Ammon's horn (tissue), 1 donor: ENCODE data around the gene COMMD1.
"Not testable (repeated sequence)": the region's sequence is repeated elsewhere in the genome, so short reads cannot be mapped to it uniquely, and the experiment has no call there.

ENCODE experiments used
- DNase-seq: peaks from one replicate; pipeline ENCODE4 v3.0.0-alpha.2; 2016; ENCODE audit warnings: low spot score

The COMMD1 gene

GRCh38 chr2:61966087-61966727 lies 60.7 kb downstream of the COMMD1 start:
- no peak for DNase-seq

DNA sequence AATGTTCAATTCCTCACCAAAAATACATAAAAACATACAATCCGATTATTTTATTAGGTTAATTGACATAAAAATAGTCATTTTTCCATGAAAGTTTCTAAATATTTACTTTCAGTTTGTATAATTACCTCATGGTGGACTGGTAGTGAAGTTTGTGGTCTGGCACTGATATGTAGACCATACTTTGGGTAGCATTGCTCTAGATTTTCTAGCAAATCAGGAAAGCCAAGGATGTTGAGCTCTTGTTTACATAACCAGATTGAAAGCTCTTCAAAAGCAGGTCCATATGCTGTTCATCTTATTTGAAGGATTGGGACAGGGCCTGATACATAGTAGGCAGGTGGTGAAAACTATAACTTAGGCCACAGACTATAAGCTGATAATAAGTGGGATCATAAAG lies 61.8 kb downstream of the COMMD1 start:
- no peak for DNase-seq

DNA sequence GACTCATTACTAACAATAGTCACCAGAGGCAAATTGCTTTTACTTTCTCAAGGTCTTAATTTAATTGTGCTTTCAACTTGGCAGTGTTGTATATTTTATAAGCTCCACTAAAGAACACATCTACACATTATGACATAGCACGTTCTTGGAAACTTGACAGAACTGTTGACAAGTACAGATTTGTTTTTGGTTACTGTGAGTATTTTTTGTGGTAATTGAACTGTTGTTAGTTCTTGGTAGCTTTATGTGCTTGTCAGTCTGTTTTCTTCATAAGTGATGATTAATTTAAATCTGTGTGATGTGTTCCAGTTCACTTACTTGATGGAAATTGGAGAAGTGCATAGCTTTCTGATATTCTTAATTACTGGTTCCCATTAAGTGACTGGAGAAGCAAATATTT lies 63.9 kb downstream of the COMMD1 start:
- no peak for DNase-seq

DNA sequence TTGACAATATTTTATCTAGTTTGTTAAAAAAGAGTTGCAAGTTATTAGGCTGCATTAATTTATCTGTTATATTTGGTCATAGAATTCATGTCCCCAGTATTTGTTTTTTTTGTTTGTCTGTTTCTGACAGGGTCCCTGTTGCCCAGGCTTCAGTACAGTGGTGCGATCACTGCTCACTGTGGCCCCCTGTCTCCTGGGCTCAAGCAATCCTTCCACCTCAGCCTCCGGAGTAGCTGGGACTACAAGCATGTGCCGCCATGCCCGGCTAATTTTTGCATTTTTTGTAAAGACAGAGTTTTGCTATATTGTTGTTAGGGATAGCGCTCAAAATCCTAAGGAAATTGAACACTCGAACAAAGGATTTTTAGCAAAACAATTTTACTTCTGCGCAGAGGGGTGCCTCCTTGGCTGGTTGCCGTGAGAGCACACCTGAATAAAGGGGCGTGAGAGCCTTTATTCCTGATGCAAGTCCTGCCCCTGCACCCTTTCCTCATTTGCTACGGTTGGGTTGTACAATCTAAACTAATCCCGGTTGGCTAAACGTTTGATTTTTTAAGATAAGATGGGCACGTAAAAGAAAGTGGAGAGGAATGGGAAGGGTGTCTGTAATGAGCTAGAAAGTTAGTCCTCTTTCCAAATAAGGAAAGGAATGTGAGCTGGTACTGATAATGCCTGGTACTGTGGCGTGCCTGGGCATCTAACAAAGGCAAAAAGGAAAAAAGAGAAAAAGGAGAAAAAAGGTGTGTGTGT lies 65.5 kb downstream of the COMMD1 start:
- DNase-seq = no peak

- peak; percentile 80 for DNase-seq
Measured at GRCh38 chr2:61978522-61978921, 73.0 kb downstream of the COMMD1 start.

GRCh38 chr2:61980758-61981157 lies 75.3 kb downstream of the COMMD1 start:
- DNase-seq = no peak

- no peak for DNase-seq
Measured at GRCh38 chr2:61984682-61985081, 79.2 kb downstream of the COMMD1 start.

DNA sequence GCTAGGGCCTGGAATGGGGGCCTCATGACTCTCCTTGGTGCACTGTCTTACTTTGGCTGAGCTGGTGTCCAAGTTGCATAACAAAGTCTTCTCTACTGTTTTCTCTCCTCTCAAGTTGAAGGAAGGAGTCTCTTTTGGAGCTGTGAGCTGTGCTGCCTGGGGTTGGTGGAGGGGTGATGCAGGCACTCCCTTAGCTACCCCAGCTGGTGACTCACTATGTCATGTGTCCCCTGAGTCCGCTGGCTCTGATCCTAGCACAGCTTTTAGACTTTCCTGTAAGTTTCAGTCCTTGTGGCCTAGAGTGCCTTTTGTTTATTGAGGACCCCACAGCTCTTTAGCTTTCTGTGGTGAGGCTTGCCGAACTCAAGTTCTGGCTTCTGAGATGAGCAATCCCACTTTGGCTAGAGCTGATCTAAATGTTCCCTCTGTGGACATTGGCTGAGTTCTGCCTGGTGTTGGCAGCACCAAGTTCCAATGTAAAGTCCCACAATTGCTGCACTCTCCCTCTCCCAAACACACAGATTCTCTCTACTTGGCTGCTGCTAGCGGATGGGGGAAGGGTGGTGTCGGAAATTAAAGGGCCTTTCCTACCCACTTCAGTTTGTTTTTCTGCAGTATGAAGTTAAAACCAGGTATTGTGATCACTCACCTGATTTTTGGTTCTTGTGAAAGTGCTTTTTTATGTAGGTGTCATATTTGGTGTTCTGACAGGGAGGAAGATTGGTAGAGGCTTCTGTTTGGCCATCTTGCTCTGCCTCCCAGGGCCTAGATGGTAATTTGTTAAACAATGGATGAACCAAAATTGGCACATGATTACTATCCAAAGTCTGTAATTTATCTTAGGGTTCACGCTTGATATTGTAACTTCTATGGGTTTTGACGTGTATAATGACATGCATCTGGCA lies 83.2 kb downstream of the COMMD1 start:
- no peak for DNase-seq

- DNase-seq = peak; percentile 77
Measured at GRCh38 chr2:61993422-61994024, 88.0 kb downstream of the COMMD1 start.

GRCh38 chr2:61994531-61994930 lies 89.1 kb downstream of the COMMD1 start:
- no peak for DNase-seq

DNA sequence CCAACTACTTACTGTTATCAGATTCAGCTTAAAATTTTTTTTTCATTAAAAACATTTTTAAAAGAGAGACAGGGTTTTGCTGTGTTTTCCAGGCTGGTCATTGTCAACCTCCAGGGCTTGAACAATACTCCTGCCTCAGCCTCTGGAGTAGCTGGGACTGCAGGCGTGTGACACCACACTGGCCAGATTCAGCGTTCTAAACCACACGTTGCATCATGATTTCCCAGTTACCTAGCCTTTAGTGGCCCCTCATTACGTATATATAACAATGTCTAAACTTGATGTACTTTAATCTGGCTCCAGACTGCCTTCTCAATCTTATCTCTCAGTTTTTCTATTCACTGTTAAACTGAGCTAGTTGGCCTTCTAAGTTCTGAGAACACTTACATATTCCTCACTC lies 89.6 kb downstream of the COMMD1 start:
- DNase-seq = no peak

DNA sequence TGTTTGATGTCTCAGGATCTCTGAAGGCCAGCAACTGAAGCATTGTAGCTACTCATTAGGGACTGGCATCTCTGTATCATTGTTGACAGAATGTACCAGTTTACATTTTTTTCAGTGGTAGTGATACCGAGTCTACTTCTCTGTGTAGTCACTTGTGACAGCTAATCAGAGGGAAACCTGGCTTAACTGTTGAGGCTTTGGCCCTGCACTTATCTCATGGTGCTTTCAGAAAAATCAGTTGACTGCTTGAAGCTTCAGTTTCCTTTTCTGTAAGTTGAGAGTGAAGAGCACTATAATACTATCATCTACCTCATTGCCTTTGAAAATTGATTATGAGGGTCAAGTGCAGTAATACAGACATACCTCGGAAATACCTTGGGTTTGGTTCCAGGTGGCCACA lies 90.0 kb downstream of the COMMD1 start:
- no peak for DNase-seq

DNA sequence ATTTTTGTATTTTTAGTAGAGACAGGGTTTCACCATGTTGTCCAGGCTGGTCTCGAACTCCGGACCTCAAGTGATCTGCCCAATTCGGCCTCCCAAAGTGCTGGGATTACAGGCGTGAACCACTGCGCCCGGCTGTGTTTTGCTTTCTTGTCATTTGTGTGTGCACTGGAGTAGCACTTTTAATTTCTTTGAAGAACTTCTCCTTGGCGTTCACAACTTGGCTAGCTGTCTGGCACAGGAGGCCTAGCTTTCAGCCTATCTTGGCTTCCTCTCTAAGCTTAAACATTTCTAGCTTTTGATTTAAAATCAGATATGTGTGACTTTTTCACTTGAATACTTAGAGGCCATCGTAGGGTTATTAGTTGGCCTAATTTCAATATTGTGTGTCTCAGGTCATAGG lies 93.0 kb downstream of the COMMD1 start:
- no peak for DNase-seq

DNA sequence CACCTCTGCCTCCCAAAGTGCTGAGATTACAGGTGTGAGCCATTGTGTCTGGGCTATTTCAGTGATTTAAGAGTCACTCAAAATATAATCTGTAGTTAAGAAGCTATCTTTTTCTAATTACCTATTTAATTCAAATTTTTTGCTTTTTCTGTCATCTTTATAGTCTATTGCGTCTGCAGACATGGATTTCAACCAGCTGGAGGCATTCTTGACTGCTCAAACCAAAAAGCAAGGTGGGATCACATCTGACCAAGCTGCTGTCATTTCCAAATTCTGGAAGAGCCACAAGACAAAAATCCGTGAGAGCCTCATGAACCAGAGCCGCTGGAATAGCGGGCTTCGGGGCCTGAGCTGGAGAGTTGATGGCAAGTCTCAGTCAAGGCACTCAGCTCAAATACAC lies 95.1 kb downstream of the COMMD1 start:
- DNase-seq = no peak

- DNase-seq = no peak
Measured at GRCh38 chr2:62001431-62001830, 96.0 kb downstream of the COMMD1 start.

DNA sequence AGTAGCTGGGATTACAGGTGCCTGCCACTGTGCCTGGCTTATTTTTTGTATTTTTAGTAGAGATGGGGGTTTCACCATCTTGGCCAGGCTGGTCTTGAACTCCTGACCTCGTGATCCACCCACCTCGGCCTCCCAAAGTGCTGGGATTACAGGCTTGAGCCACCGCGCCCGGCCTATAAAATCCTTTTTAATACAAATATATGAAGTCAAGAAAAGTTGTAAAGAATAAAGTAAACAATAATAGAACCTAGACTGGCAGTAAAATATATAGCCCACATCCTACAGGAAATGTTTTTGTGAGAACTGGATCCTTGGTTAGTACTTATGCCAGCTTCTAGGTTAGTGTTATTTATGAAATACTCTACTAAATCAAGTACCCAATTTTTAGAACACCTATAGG lies 99.0 kb downstream of the COMMD1 start:
- not testable (repeated sequence) for DNase-seq

- no peak for DNase-seq
Measured at GRCh38 chr2:62007555-62007954, 102.1 kb downstream of the COMMD1 start.

- DNase-seq = no peak
Measured at GRCh38 chr2:62010632-62011256, 105.3 kb downstream of the COMMD1 start.

GRCh38 chr2:62013641-62014040 lies 108.2 kb downstream of the COMMD1 start:
- no peak for DNase-seq

GRCh38 chr2:62014102-62014501 lies 108.6 kb downstream of the COMMD1 start:
- DNase-seq = peak; percentile 94

- DNase-seq = no peak
Measured at GRCh38 chr2:62016957-62017356, 111.5 kb downstream of the COMMD1 start.

- DNase-seq = no peak
Measured at GRCh38 chr2:62029910-62030309, 124.4 kb downstream of the COMMD1 start.
